Measurements from ENCODE around the gene YWHAG. TPM values are rescaled to one million over a fixed set of nuclear protein-coding genes. Genes with fewer than 3 reads are reported as not detected.

YWHAG gene
- total and polyA plus RNA-seq, 9 of the 15 experiments (the other 6 are each of a cell fraction or from before 2014, with no cell fraction given): 30.4 to 246 (median 94.5) TPM

GRCh38 chr7:76281006-76281705 lies 77.6 kb downstream of the YWHAG start (continued):
- no peak for TF ChIP-seq SMARCC2 (IDR thresholded peaks at IDR 0.05; ENCODE audit: low read depth)
- TF ChIP-seq MCM2 (IDR thresholded peaks at IDR 0.05; ENCODE audit: low read depth): no peak
- TF ChIP-seq NR3C1 (CRISPR knock-in tag; IDR thresholded peaks at IDR 0.05): no peak
- TF ChIP-seq ILF3 (IDR thresholded peaks at IDR 0.05; ENCODE audit: borderline replicate concordance): no peak
- no peak for TF ChIP-seq CLOCK (CRISPR knock-in tag; IDR thresholded peaks at IDR 0.05; ENCODE audit: borderline replicate concordance)
- TF ChIP-seq CBFB (CRISPR knock-in tag; IDR thresholded peaks at IDR 0.05): no peak
- no peak for TF ChIP-seq SPI1 (IDR thresholded peaks at IDR 0.05; ENCODE audit: borderline replicate concordance, low read depth, low read length)
- TF ChIP-seq MEF2D (tag; conservative IDR thresholded peaks at IDR 0.05; ENCODE audit: low read depth): no peak
- peak; percentile 83; the same call in 1 of the 2 replicates for TF ChIP-seq HBP1 (CRISPR knock-in tag; IDR thresholded peaks at IDR 0.05)
- TF ChIP-seq ZNF75A (CRISPR knock-in tag; IDR thresholded peaks at IDR 0.05): no peak
- no peak for TF ChIP-seq GMEB1 (CRISPR knock-in tag; IDR thresholded peaks at IDR 0.05)
- no peak for TF ChIP-seq GABPA (tag; conservative IDR thresholded peaks at IDR 0.05; ENCODE audit: low read depth)
- no peak for TF ChIP-seq ZNF398 (CRISPR knock-in tag; IDR thresholded peaks at IDR 0.05)
- no peak for TF ChIP-seq TSC22D4 (tag; IDR thresholded peaks at IDR 0.05)
- no peak for TF ChIP-seq SUPT5H (IDR thresholded peaks at IDR 0.05)
- peak; percentile 55; the same call in 1 of the 2 replicates for TF ChIP-seq VEZF1 (CRISPR knock-in tag; IDR thresholded peaks at IDR 0.05)
- no peak for TF ChIP-seq TFE3 (CRISPR knock-in tag; IDR thresholded peaks at IDR 0.05)
